ENCODE measurements around the gene PGBD5. TPM values are rescaled to one million over a fixed set of nuclear protein-coding genes. Genes with fewer than 3 reads are reported as not detected.

Gene PGBD5
- polyA plus RNA-seq, 3 donors from 2014 or later: not detected

- DNase-seq: no peak
- H3K4me3 Mint-ChIP-seq: no peak overlapping the region
- no peaks in the 10 kb centered on the region for H3K36me3 Mint-ChIP-seq
- H3K27me3 Mint-ChIP-seq (ENCODE audit: low read depth in 3 of 3): peaks cover 0 to 4% (median 2%) of the 10 kb centered on the region in 3 donors
- no peaks in the 10 kb centered on the region for H3K4me1 Mint-ChIP-seq
- H3K27ac Mint-ChIP-seq: no peak overlapping the region
- no peaks in the 10 kb centered on the region for H3K9me3 Mint-ChIP-seq
Measured at GRCh38 chr1:230399321-230400006, 26.7 kb downstream of the PGBD5 start.

DNA sequence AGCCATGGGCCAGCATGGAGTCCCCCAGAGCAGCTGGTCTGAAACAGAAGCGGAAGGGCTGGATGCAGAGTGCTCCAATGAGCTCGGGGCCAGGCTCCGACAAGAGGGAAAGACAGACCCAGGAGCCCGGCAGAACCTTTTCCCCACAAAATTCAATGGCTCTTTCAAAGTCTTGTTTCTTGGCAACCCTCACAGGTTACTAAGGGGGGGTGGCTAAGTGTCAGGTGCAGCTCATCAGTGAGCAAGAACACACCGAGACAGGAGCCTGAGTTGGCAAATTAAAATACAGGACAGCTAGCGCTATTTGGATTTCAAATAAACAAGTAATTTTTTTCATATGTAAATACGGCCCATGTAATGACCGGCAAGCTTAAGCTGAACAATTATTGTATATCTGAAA, 27.3 kb downstream of the PGBD5 start:
- H3K4me3 Mint-ChIP-seq: no peak overlapping the region
- H3K9me3 Mint-ChIP-seq: no peaks in the 10 kb centered on the region
- H3K27me3 Mint-ChIP-seq (ENCODE audit: low read depth in 3 of 3): peaks cover 0 to 4% (median 2%) of the 10 kb centered on the region in 3 donors
- no peak overlapping the region for H3K27ac Mint-ChIP-seq
- no peak for DNase-seq
- no peaks in the 10 kb centered on the region for H3K36me3 Mint-ChIP-seq
- no peaks in the 10 kb centered on the region for H3K4me1 Mint-ChIP-seq

DNA sequence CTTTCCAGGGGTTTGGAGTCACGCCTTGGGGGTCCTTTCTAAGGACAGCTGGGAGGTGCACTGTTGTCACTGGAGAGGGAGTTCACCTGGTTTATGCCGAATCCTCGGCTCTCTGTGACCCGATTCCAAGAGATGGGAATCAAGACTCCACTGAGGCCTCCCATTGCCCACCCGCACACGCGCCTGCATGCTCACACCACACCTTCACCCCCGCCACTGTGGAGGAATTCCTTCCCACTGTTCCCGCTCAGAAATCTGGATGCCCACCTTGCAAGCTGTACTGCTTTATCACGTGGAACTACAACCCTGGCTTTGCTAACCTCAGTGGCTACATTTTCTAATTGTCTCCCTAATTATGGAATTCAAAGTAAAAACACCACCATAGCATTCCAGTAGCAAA, 29.2 kb downstream of the PGBD5 start:
- Mint-ChIP-seq H3K4me1 (no peaks in the 10 kb centered on the region), H3K4me3 (no peak overlapping the region), H3K9me3 (peaks cover 0 to 3% (median 0%) of the 10 kb centered on the region in 6 donors), H3K27ac (no peak overlapping the region), H3K27me3 (ENCODE audit: low read depth in 3 of 3) (peaks cover 0 to 4% (median 4%) of the 10 kb centered on the region in 3 donors), H3K36me3 (no peaks in the 10 kb centered on the region)
- DNase-seq: no peak

DNA sequence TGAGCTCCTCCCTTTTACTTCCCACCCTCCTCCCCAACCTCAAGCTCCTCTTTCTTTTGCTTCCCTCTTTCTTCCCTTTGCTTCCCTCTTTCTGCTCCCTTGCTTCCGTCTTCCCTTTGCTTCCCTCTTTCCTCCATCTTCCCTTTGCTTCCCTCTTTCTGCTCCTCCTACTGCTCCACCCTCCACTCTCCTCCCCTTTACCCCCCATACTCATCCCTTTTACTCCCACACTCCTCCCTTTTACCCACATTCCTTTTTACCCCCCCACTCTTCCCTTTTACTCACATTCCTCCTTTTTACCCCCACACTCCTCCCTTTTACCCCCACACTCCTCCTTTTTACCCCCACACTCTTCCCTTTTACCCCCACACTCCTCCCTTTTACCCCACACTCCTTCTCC, 30.2 kb downstream of the PGBD5 start:
- H3K27me3 Mint-ChIP-seq (ENCODE audit: low read depth in 3 of 3): peaks cover 0 to 4% (median 0%) of the 10 kb centered on the region in 3 donors
- H3K27ac Mint-ChIP-seq: no peak overlapping the region
- H3K4me1 Mint-ChIP-seq: no peaks in the 10 kb centered on the region
- no peak for DNase-seq
- no peaks in the 10 kb centered on the region for H3K36me3 Mint-ChIP-seq
- H3K9me3 Mint-ChIP-seq: peaks cover 0 to 3% (median 0%) of the 10 kb centered on the region in 6 donors
- H3K4me3 Mint-ChIP-seq: no peak overlapping the region

DNA sequence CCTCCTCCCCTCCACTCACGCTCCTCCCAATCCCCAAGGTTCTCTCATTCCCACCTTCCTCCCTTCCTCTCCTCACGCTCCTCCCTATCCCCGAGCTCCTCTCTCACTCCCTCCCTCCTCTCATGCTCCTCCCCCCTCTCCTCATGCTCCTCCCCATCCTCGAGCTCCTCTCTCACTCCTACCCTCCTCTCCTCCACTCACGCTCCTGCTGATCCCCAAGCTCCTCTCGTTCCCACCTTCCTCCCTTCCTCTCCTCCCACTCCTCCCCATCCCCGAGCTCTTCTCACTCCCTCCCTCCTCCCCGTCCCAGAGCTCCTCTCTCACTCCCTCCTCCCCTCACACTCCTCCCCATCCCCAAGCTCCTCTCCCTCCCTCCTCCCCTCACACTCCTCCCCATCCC, 31.4 kb downstream of the PGBD5 start:
- Mint-ChIP-seq H3K9me3 (peaks cover 0 to 3% (median 0%) of the 10 kb centered on the region in 6 donors), H3K27ac (no peak overlapping the region), H3K27me3 (ENCODE audit: low read depth in 3 of 3) (peaks cover 0 to 3% (median 0%) of the 10 kb centered on the region in 3 donors), H3K36me3 (no peaks in the 10 kb centered on the region), H3K4me1 (no peaks in the 10 kb centered on the region), H3K4me3 (no peak overlapping the region)
- no peak for DNase-seq

DNA sequence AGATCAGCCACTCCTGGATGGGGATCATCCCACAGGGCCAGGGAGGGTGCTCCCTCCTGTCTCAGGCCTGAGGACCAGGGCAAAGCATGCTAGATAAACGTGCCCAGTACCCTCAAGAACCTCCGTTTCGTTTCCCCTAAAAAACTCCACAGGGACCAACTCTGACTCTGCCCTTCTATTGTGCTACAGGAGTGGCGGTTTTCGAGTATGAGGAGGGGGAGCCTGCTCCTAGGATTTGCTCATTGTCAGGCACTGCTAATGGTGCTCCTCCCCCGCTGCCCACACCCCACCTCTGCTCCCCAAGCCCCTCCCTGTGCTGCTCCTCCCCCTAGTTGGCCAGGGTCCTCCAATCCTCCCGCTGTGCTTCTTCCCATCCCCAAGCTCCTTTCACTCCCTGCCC, 32.0 kb downstream of the PGBD5 start:
- no peak for DNase-seq
- H3K36me3 Mint-ChIP-seq: no peaks in the 10 kb centered on the region
- H3K27ac Mint-ChIP-seq: no peak overlapping the region
- peaks cover 0 to 3% (median 0%) of the 10 kb centered on the region in 6 donors for H3K9me3 Mint-ChIP-seq
- H3K4me3 Mint-ChIP-seq: no peak overlapping the region
- peaks cover 0 to 3% (median 0%) of the 10 kb centered on the region in 3 donors for H3K27me3 Mint-ChIP-seq (ENCODE audit: low read depth in 3 of 3)
- H3K4me1 Mint-ChIP-seq: no peaks in the 10 kb centered on the region

GRCh38 chr1:230393722-230394121, 32.4 kb downstream of the PGBD5 start:
- DNase-seq: no peak
- no peaks in the 10 kb centered on the region for H3K4me1 Mint-ChIP-seq
- H3K9me3 Mint-ChIP-seq: peaks cover 0 to 3% (median 0%) of the 10 kb centered on the region in 6 donors
- peaks cover 0 to 3% (median under 1%) of the 10 kb centered on the region in 3 donors for H3K27me3 Mint-ChIP-seq (ENCODE audit: low read depth in 3 of 3)
- no peaks in the 10 kb centered on the region for H3K36me3 Mint-ChIP-seq
- no peak overlapping the region for H3K4me3 Mint-ChIP-seq
- H3K27ac Mint-ChIP-seq: no peak overlapping the region

- no peak for DNase-seq
- H3K36me3 Mint-ChIP-seq: no peaks in the 10 kb centered on the region
- H3K9me3 Mint-ChIP-seq: peaks cover 0 to 3% (median 0%) of the 10 kb centered on the region in 6 donors
- H3K27ac Mint-ChIP-seq: no peak overlapping the region
- H3K4me1 Mint-ChIP-seq: no peaks in the 10 kb centered on the region
- no peak overlapping the region for H3K4me3 Mint-ChIP-seq
- H3K27me3 Mint-ChIP-seq (ENCODE audit: low read depth in 3 of 3): peaks cover 0 to 4% (median 3%) of the 10 kb centered on the region in 3 donors
Measured at GRCh38 chr1:230392920-230393521, 33.1 kb downstream of the PGBD5 start.

GRCh38 chr1:230392536-230392909, 33.6 kb downstream of the PGBD5 start:
- H3K4me1 Mint-ChIP-seq: no peaks in the 10 kb centered on the region
- no peak overlapping the region for H3K4me3 Mint-ChIP-seq
- DNase-seq: no peak
- peaks cover 0 to 4% (median 3%) of the 10 kb centered on the region in 3 donors for H3K27me3 Mint-ChIP-seq (ENCODE audit: low read depth in 3 of 3)
- H3K9me3 Mint-ChIP-seq: peaks cover 0 to 3% (median 0%) of the 10 kb centered on the region in 6 donors
- H3K27ac Mint-ChIP-seq: no peak overlapping the region
- H3K36me3 Mint-ChIP-seq: no peaks in the 10 kb centered on the region

DNA sequence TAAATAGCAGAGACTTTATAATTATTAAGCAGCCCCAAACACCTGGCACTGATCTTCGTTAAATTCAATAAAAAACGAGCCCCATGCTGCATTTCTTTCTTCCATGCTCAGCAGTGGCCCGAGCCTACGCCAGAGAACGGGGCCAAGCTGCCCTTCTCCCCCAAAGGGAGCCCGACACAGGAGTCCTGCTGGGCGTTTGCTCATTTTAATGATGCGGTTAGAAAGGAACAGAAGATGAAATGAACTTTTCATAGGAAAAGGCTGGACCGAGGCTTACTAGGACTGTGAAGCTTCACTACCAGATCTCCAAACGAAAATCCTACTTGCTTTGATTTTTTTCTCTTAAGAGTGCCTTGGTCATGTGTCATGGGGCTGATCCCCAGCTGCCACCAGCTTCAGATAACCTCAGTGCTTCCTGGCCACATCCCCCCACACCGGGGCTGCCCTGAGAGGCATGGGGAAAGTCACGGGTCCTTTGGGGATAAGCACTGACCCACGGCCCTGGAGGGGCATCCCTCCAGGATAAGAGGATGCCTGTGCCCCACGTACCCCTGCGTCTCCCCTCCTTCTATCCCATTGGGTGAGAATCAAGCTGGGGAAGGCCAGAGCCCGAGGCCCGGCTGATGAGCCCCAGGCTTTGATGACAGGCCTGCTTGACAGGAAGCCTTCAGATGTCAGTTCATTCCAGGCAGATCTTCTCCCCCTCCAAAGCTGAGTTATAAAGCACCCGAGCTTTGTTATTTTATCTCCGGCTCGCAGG, 34.2 kb downstream of the PGBD5 start:
- Mint-ChIP-seq H3K4me1 (no peaks in the 10 kb centered on the region), H3K27ac (no peak overlapping the region), H3K36me3 (no peaks in the 10 kb centered on the region), H3K4me3 (no peak overlapping the region), H3K27me3 (ENCODE audit: low read depth in 3 of 3) (peaks cover 0 to 4% (median 4%) of the 10 kb centered on the region in 3 donors), H3K9me3 (peaks cover 0 to 3% (median 0%) of the 10 kb centered on the region in 6 donors)
- no peak for DNase-seq

DNA sequence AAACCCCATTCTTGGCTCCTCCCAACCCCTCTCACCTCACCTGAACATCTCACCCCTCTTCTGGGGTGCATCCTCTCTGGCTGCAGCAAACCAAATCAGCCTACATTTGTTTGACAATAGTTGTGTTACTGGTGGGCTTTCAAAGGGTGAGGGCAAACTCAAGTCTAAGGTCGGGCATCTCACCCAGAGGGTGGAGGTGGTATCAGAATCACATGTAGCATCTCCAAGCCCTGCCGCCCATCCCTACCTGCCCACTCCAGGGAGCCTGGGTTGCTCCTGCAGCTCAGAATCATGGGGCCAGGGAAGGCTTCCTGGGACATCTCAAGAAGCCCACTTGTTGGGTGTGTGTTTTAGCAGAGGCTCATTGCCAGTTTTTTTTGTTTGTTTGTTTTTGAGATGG, 35.8 kb downstream of the PGBD5 start:
- DNase-seq: no peak
- H3K27me3 Mint-ChIP-seq (ENCODE audit: low read depth in 3 of 3): peaks cover 0 to 6% (median 4%) of the 10 kb centered on the region in 3 donors
- peaks cover 0 to 3% (median 0%) of the 10 kb centered on the region in 6 donors for H3K9me3 Mint-ChIP-seq
- H3K36me3 Mint-ChIP-seq: no peaks in the 10 kb centered on the region
- no peak overlapping the region for H3K27ac Mint-ChIP-seq
- H3K4me1 Mint-ChIP-seq: no peaks in the 10 kb centered on the region
- H3K4me3 Mint-ChIP-seq: no peak overlapping the region

DNA sequence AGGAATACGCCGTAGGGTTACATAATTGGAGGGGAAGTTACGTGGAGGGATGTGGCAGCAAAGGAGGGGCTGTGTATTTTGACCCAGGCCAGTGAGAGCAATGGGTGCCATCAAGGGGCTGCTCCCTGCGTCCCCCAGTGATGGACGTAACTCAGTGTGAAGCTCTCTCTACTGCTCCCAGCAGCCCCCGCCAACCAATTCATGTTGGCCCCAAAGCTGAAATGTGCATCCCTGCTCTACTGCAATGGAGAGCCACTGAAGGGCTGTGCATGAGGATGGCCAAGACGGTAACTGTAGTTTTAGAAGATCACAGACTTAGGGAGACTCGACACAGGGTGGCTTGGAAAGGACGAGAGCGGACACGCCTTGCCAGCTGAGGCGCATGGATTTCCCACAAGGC, 38.3 kb downstream of the PGBD5 start:
- Mint-ChIP-seq H3K9me3 (peaks cover 0 to 3% (median 0%) of the 10 kb centered on the region in 6 donors), H3K36me3 (no peaks in the 10 kb centered on the region), H3K27me3 (ENCODE audit: low read depth in 3 of 3) (peaks cover 0 to 6% (median 4%) of the 10 kb centered on the region in 3 donors), H3K4me1 (no peaks in the 10 kb centered on the region), H3K27ac (no peak overlapping the region), H3K4me3 (no peak overlapping the region)
- DNase-seq: no peak

- H3K4me1 Mint-ChIP-seq: no peaks in the 10 kb centered on the region
Measured at GRCh38 chr1:230387296-230387695, 38.8 kb downstream of the PGBD5 start.

GRCh38 chr1:230386637-230387262, 39.4 kb downstream of the PGBD5 start:
- no peak overlapping the region for H3K4me3 Mint-ChIP-seq
- H3K27me3 Mint-ChIP-seq (ENCODE audit: low read depth in 3 of 3): peaks cover 0 to 4% (median 3%) of the 10 kb centered on the region in 3 donors
- no peaks in the 10 kb centered on the region for H3K9me3 Mint-ChIP-seq
- no peak for DNase-seq
- no peaks in the 10 kb centered on the region for H3K36me3 Mint-ChIP-seq
- H3K27ac Mint-ChIP-seq: no peak overlapping the region
- H3K4me1 Mint-ChIP-seq: no peaks in the 10 kb centered on the region

More at GRCh38 chr1:230387296-230387695, 38.8 kb downstream of the PGBD5 start:
- Mint-ChIP-seq H3K27me3 (ENCODE audit: low read depth in 3 of 3) (peaks cover 0 to 4% (median 3%) of the 10 kb centered on the region in 3 donors), H3K4me3 (no peak overlapping the region), H3K27ac (no peak overlapping the region), H3K9me3 (no peaks in the 10 kb centered on the region), H3K36me3 (no peaks in the 10 kb centered on the region)
- no peak for DNase-seq

All from immature natural killer cell (primary cell).